ENCODE results near the gene DPP6.

The DPP6 gene

GRCh38 chr7:154568346-154568745 lies 516.1 kb downstream of the DPP6 start:
- no peak for DNase-seq

- no peak for DNase-seq
Measured at GRCh38 chr7:154569916-154570315, 517.7 kb downstream of the DPP6 start.

GRCh38 chr7:154571772-154572171 lies 519.6 kb downstream of the DPP6 start:
- DNase-seq, result no peak

GRCh38 chr7:154574235-154574634 lies 522.0 kb downstream of the DPP6 start:
- DNase-seq, result no peak

GRCh38 chr7:154575497-154575896 lies 523.3 kb downstream of the DPP6 start:
- no peak for DNase-seq

- DNase-seq, result no peak
Measured at GRCh38 chr7:154576604-154577003, 524.4 kb downstream of the DPP6 start.

GRCh38 chr7:154577141-154577873 lies 525.1 kb downstream of the DPP6 start:
- DNase-seq, result no peak

- no peak for DNase-seq
Measured at GRCh38 chr7:154578336-154578735, 526.1 kb downstream of the DPP6 start.

- DNase-seq, result no peak
Measured at GRCh38 chr7:154579711-154580110, 527.5 kb downstream of the DPP6 start.

- DNase-seq, result no peak
Measured at GRCh38 chr7:154581251-154581890, 529.2 kb downstream of the DPP6 start.

GRCh38 chr7:154583454-154583853 lies 531.3 kb downstream of the DPP6 start:
- DNase-seq, result no peak

GRCh38 chr7:154584352-154585252 lies 532.4 kb downstream of the DPP6 start:
- DNase-seq, result no peak

GRCh38 chr7:154587792-154588191 lies 535.6 kb downstream of the DPP6 start:
- DNase-seq, result no peak

- DNase-seq, result no peak
Measured at GRCh38 chr7:154591544-154591943, 539.3 kb downstream of the DPP6 start.

- DNase-seq, result no peak
Measured at GRCh38 chr7:154592388-154592787, 540.2 kb downstream of the DPP6 start.

GRCh38 chr7:154598396-154598795 lies 546.2 kb downstream of the DPP6 start:
- DNase-seq, result no peak

- DNase-seq, result no peak
Measured at GRCh38 chr7:154598864-154599263, 546.7 kb downstream of the DPP6 start.

- DNase-seq, result no peak
Measured at GRCh38 chr7:154610903-154611302, 558.7 kb downstream of the DPP6 start.

GRCh38 chr7:154613811-154614210 lies 561.6 kb downstream of the DPP6 start:
- DNase-seq, result no peak

GRCh38 chr7:154620141-154620755 lies 568.0 kb downstream of the DPP6 start:
- no peak for DNase-seq

- DNase-seq, result no peak
Measured at GRCh38 chr7:154623399-154623798, 571.2 kb downstream of the DPP6 start.

- DNase-seq, result no peak
Measured at GRCh38 chr7:154627646-154628290, 575.6 kb downstream of the DPP6 start.

- no peak for DNase-seq
Measured at GRCh38 chr7:154628556-154628955, 576.4 kb downstream of the DPP6 start.
